Measurements from ENCODE around the gene BPGM.
"Not testable (repeated sequence)": the region's sequence is repeated elsewhere in the genome, so short reads cannot be mapped to it uniquely, and the experiment has no call there.

The BPGM gene

DNA sequence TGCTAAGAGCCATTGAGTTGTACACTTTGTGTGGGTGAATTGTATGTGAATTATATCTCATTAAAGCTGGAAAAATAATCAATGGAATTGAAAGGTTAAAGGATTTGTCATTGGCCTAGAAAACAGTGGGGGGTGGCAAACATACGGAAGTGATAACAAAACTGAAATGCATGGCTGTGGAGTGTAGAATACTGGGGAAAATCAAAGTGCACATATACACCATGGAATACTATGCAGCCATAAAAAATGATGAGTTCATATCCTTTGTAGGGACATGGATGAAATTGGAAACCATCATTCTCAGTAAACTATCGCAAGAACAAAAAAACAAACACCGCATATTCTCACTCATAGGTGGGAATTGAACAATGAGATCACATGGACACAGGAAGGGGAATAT is 18.4 kb downstream of the BPGM start:
- not testable (repeated sequence) for DNase-seq (ENCODE audit: low read depth in 2 of 2)

DNA sequence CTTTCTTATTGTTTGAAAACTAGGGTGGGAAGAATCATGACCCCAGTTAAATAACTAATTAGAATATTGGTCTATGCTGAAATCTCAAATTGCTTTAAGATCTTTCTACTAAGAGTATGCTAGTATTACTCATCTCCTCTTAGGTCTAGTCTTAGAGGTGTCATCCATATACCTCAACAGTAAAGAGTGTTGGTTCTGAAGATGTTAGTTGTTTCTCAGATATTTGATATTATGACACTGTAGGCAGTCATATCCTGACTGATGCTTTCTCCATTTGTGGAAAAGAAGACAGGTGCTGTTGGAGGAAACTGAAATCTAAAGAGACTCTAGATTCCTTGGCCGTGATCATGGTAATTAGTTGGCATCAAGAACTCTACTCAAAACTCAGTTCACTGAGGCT is 21.2 kb downstream of the BPGM start:
- DNase-seq (ENCODE audit: low read depth in 2 of 2) = no peak

GRCh38 chr7:134669388-134669787 is 22.7 kb downstream of the BPGM start:
- DNase-seq (ENCODE audit: low read depth in 2 of 2) = no peak

DNA sequence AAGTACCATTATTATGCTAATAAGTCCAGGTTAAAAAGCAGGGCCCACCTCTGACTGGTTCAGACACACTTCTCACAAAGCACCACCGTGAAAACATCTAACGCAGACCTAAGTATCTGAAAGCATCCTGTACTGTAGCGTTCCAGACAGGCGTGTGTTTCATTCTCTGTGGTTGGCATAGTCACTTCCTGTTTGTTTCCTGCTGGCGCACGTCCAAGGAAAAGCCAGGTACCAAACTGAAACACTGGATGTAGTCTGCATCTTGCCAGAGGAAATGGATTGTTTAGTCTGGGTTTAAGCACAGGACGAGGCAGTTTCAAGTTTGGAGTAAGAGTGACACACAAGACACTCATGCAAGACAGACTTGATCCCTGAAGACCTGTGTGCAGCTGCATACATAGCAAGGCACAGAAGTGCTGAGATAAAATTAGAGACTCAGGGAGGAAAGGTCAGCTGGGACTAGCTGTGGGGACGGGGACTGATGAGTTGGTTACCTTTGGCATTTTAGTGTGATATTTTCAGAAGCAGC is 23.3 kb downstream of the BPGM start:
- DNase-seq (ENCODE audit: low read depth in 2 of 2) = no peak

- no peak for DNase-seq (ENCODE audit: low read depth in 2 of 2)
These were observed 25.0 kb downstream of the BPGM start for GRCh38 chr7:134671609-134672008.

GRCh38 chr7:134674424-134674823 is 27.8 kb downstream of the BPGM start:
- no peak for DNase-seq (ENCODE audit: low read depth in 2 of 2)

- DNase-seq (ENCODE audit: low read depth in 2 of 2) = no peak
These were observed 30.1 kb downstream of the BPGM start for GRCh38 chr7:134676743-134677142.

DNA sequence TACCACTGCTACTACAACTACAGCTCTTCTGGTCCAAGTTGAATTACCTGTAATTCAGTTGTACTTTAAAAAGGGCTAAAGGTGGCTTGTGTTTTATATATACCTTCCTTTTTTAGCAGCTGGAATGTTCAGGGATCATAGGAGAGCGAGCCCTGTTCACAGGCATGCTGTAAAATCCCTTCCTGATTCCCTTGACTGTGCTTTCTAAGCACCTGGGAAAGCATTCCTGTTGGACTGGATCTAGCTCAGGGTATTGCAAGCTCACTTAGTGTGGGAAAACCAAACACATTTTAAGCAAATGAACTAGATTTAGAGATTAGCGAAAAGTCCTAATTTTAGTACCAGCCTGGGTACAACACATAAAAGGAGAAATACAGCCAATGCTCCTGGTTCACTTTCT is 31.5 kb downstream of the BPGM start:
- DNase-seq (ENCODE audit: low read depth in 2 of 2) = no peak

DNA sequence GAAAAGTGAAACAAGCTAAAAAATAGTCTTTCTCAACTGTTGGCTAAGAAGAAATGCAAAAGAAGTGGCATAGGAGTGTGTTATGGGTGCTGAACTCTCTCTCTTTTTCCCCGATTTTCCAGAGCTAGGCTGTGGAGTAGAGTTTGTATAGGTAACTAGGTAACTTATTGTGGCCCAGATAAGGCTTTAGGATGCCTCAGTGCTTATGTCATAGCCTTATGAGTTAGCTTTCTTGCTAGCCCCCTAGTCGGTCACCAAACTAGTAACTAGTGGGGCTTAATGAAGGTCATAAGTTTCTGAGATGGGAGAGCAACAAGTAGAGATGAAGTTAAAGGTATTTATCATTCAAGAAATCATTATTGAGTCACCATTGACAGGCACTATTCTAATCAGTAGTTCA is 32.4 kb downstream of the BPGM start:
- no peak for DNase-seq (ENCODE audit: low read depth in 2 of 2)

DNA sequence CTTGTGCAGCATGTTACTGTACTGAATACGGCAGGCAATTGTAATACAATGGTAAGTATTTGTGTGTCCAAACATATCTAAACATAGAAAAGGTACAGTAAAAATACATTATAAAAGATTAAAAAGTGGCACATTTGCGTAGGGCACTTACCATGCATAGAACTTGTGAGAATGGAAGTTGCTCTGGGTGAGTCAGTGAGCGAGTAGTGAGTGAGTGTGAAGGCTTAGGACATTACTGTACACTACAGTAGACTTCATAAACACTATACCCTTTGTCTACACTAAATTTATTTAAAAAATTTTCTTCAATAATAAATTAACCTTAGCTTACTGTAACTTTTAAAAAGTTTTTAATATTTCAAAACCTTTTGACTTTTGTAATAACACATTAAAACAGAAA is 37.5 kb downstream of the BPGM start:
- no peak for DNase-seq (ENCODE audit: low read depth in 2 of 2)

GRCh38 chr7:134685250-134685649 is 38.6 kb downstream of the BPGM start:
- DNase-seq (ENCODE audit: low read depth in 2 of 2) = no peak

DNA sequence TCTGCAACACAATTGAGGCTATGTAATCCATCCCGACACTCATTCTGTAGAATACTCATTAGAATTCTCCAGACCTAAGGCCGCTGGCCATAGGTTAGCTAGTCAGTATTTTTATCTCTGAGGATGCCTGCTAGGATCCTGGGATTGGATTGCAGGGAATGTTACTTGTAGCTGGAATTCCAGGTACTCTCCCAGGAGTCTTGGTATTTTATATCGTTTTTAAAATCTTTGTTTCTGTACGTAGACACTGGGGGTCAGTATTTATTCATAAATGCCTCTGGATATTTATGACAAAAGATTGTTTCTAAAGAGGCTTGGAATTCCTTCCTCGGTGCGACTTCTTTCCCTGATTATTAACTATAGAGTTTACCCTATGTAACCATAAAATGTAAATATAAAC is 40.1 kb downstream of the BPGM start:
- no peak for DNase-seq (ENCODE audit: low read depth in 2 of 2)

DNA sequence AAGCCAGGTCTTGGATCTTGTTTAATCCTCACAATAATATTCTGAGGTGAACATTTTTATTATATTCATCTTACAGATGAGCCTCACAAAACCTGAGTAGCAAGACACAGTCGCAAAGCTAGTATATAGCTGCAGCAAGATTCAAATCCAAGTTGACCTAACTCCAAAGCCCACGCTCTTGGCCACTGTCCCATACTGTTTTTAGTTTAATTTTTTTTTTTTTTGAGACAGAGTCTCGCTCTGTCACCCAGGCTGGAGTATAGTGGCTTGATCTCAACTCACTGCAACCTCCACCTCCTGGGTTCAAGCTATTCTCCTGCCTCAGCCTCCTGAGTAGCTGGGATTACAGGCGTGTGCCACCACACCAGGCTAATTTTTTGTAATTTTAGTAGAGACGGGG is 42.9 kb downstream of the BPGM start:
- not testable (repeated sequence) for DNase-seq (ENCODE audit: low read depth in 2 of 2)

DNA sequence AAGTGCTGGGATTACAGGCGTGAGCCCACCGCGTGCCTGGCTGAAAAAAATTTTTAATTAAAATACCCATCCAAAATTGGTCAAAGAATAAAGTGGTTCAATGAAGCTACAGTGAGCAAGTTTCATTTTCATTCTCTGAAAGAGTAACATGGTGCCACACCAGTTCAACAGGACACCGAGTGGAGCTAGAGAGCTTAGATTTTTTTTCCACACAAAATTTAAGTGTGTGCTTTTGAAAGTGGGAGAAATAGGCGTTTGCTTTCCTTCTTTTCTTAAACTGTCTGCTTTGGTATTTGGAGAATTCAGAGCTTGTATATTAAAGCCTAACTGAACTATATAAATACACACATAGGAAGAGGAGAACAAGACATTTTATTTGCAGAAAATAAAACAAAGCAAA is 43.4 kb downstream of the BPGM start:
- no peak for DNase-seq (ENCODE audit: low read depth in 2 of 2)

- no peak for DNase-seq (ENCODE audit: low read depth in 2 of 2)
These were observed 44.2 kb downstream of the BPGM start for GRCh38 chr7:134690614-134691504.

DNA sequence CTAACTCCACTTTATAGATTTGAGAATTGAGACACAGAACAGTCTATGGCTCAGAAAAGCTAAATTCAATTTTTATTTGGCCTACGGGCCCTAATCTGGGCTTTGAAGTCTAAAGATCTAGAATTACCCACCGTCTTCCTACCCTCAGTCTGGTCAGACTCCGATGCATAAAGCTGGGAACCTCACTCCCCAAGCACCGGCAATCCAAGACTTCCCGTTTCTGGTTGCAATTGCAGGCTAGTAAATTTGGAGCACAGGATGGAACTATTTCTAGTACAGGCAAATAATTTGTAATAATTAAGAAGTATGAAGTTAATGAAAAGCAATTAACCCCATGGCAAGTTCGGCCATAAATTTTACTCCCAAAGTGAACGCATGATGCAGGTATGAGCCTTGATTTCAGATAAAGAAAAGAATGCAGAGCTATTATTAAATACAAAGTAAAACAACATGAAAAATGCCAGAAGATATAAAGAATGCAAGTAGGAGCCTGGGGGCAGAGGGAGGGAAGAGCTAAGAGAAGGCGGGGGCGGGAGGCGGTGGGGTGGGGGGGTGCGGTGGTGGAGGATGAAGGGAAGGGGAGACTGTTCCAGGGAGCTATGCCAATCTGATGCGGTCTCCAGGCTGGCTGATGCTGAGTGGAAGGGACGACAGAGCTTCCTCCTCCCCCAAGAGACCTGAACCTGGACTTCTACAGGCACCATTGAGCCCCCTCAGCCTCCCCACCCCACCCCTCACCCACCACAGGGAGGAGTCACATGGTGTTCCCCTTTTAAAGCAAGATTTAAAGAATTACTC is 45.1 kb downstream of the BPGM start:
- no peak for DNase-seq (ENCODE audit: low read depth in 2 of 2)

- DNase-seq (ENCODE audit: low read depth in 2 of 2) = no peak
These were observed 45.7 kb downstream of the BPGM start for GRCh38 chr7:134692344-134692705.

GRCh38 chr7:134693256-134693655 is 46.6 kb downstream of the BPGM start:
- peak in 1 of 2 experiments; percentile 68 for DNase-seq (ENCODE audit: low read depth in 2 of 2)

DNA sequence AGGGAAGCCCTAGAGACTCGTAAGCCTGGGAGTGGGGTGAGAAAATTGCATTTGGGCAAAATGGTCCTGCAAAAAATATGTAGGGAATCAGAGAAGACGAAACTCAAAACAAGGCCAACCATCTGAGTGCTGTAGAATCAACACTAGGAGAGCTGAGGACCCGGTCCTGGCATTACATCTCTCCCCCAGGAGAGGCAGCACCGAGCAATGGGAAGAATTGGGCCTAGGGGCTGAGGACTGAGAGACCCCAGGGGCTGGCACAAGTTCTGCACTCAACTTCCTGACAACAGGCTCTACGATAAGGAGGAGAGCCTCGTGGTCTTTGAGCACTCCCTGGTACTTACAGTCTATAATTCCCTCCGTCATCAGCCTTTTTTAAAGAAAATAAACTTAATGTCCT is 47.6 kb downstream of the BPGM start:
- DNase-seq (ENCODE audit: low read depth in 2 of 2) = no peak

- no peak for DNase-seq (ENCODE audit: low read depth in 2 of 2)
These were observed 48.1 kb downstream of the BPGM start for GRCh38 chr7:134694767-134695166.

- peak; percentile 91 to 92 for DNase-seq (ENCODE audit: low read depth in 2 of 2)
These were observed 48.7 kb downstream of the BPGM start for GRCh38 chr7:134695321-134695860.

DNA sequence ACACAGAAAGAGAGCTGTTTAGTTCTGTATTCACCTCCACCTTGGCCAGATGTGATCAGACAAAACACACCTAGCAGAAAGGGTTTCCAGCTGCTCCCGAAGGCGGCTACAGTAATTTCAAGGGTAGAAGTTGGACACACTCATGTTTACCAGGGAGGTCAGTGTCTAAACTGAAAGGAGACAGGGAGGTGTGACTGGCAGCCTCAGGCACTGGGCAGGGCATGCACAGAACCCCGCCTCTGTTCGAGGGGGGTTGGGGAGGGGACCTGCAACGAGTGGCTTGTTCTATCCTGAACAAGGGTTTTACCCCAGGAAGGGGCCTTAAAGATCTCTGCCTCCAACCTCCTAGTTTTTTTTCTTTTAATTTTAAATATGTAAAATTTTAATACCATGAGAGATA is 49.6 kb downstream of the BPGM start:
- no peak for DNase-seq (ENCODE audit: low read depth in 2 of 2)

Measured in fibroblast of skin of left biceps (primary cell).